Endodermal cell (in vitro differentiated cells): ENCODE results near the gene CADM1. TPM values are rescaled to one million over a fixed set of nuclear protein-coding genes. Genes with fewer than 3 reads are reported as not detected.

Source experiments
- DNase-seq: peaks from one replicate; pipeline ENCODE4 v3.0.0-alpha.2; 2017
- H3K27ac ChIP-seq: 2 replicates; pipeline ENCODE4 v1.5.1; 2013; ENCODE audit warnings: mild to moderate bottlenecking, low read depth, low read length, moderate library complexity
- H3K27me3 ChIP-seq: 2 replicates; pipeline ENCODE4 v1.6.1; 2013; ENCODE audit warnings: mild to moderate bottlenecking, low read length, moderate library complexity; ENCODE audit not compliant: insufficient read depth, control insufficient read depth, poor library complexity, severe bottlenecking
- H3K36me3 ChIP-seq: 2 replicates; pipeline ENCODE4 v1.7.0; 2013; ENCODE audit warnings: mild to moderate bottlenecking, low read length, moderate library complexity; ENCODE audit not compliant: control insufficient read depth, insufficient read depth
- H3K4me1 ChIP-seq: one replicate; pipeline ENCODE4 v1.7.0; 2013; ENCODE audit warnings: low read length; ENCODE audit not compliant: control insufficient read depth, insufficient read depth
- H3K4me3 ChIP-seq: 2 replicates; pipeline ENCODE4 v1.5.1; 2013; ENCODE audit warnings: mild to moderate bottlenecking, low read length, moderate library complexity
- H3K9ac ChIP-seq: 2 replicates; pipeline ENCODE4 v1.6.1; 2013; ENCODE audit warnings: mild to moderate bottlenecking, low read length, moderate library complexity; ENCODE audit not compliant: poor library complexity, severe bottlenecking; ENCODE audit errors: extremely low read depth
- H3K9me3 ChIP-seq: 2 replicates; pipeline ENCODE4 v1.6.1; 2013; ENCODE audit warnings: mild to moderate bottlenecking, low read length, moderate library complexity; ENCODE audit not compliant: control insufficient read depth
- H3K27ac Mint-ChIP-seq: 2 replicates; pipeline ENCODE4 v1.8.0; 2020; ENCODE audit warnings: mixed read lengths
- H3K27me3 Mint-ChIP-seq: 2 replicates; pipeline ENCODE4 v1.8.0; 2021; ENCODE audit warnings: mild to moderate bottlenecking, mixed read lengths; ENCODE audit not compliant: insufficient read depth
- H3K36me3 Mint-ChIP-seq: 2 replicates; pipeline ENCODE4 v1.8.0; 2020; ENCODE audit warnings: low read depth, mixed read lengths
- H3K4me1 Mint-ChIP-seq: 2 replicates; pipeline ENCODE4 v1.8.0; 2020; ENCODE audit warnings: mixed read lengths
- H3K4me3 Mint-ChIP-seq: 2 replicates; pipeline ENCODE4 v1.8.0; 2020; ENCODE audit warnings: mild to moderate bottlenecking, moderate library complexity, mixed read lengths
- H3K9me3 Mint-ChIP-seq: 2 replicates; pipeline ENCODE4 v1.8.0; 2020; ENCODE audit warnings: mild to moderate bottlenecking, mixed read lengths
- WGBS, 2 experiments: methylation state at CpG; one replicate each; pipeline versions ENCODE4 v1.1.5 to v1.1.7; 2013; ENCODE audit warnings: missing lambda C conversion rate in 2 of 2, mixed read lengths in 1 of 2; ENCODE audit not compliant: insufficient coverage in 1 of 2, insufficient read length in 1 of 2; 5-methylcytosine and 5-hydroxymethylcytosine counted together
- total RNA-seq, 2 donors: library from RNA; stranded (reverse); fragmentation: NEBNext Ultra II Directional in 1 of 2; extraction: Animal tissue kit (Norgen Biotek cat#: 25700) in 1 of 2; gene quantifications; 2 replicates in 1 of 2; 3 replicates in 1 of 2; pipeline ENCODE4 v1.2.1, GENCODE V29; 2021
- TF ChIP-seq, protein P1 (sequence below): fragments of 200-600 bp; sonication (generic); conservative IDR thresholded peaks from 2 replicates; pipeline ENCODE4 v1.5.0; 2021; ENCODE audit warnings: antibody characterized with exemption, mild to moderate bottlenecking

The CADM1 gene
- total RNA-seq, 2 donors from 2014 or later = 76.3 to 88.2 TPM

DNA sequence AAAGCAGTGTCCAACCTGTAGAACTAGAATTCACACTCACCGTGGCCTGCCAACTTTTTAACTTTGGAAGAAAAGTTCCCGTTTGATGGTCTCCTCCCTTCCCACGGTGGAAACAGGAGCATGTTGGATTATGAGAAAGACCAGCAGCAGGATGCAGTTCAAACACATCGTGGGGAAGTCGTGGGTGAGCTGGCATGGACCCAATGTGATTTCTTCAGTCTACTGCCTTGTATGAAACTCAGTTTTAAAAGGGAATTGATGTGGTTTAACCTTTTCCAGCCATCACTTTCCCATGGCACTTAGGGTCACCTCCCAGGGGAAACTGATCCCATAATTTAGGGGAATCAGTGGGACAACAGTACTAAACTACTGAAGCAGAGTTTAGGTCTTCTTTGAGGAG is 318.3 kb downstream of the CADM1 start:
- DNase-seq = no peak
- TF ChIP-seq, protein P1, sequence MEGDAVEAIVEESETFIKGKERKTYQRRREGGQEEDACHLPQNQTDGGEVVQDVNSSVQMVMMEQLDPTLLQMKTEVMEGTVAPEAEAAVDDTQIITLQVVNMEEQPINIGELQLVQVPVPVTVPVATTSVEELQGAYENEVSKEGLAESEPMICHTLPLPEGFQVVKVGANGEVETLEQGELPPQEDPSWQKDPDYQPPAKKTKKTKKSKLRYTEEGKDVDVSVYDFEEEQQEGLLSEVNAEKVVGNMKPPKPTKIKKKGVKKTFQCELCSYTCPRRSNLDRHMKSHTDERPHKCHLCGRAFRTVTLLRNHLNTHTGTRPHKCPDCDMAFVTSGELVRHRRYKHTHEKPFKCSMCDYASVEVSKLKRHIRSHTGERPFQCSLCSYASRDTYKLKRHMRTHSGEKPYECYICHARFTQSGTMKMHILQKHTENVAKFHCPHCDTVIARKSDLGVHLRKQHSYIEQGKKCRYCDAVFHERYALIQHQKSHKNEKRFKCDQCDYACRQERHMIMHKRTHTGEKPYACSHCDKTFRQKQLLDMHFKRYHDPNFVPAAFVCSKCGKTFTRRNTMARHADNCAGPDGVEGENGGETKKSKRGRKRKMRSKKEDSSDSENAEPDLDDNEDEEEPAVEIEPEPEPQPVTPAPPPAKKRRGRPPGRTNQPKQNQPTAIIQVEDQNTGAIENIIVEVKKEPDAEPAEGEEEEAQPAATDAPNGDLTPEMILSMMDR = no peak
- Histone ChIP-seq H3K4me1 (peaks cover 7% of the 10 kb centered on the region), H3K4me3 (no peak overlapping the region), H3K9me3 (no peaks in the 10 kb centered on the region), H3K36me3 (no peaks in the 10 kb centered on the region), H3K27me3 (no peaks in the 10 kb centered on the region), H3K9ac (no peak overlapping the region), H3K27ac (no peak overlapping the region)
- Mint-ChIP-seq H3K4me1 (peaks cover 19% of the 10 kb centered on the region), H3K36me3 (no peaks in the 10 kb centered on the region), H3K9me3 (no peaks in the 10 kb centered on the region), H3K27ac (no peak overlapping the region), H3K27me3 (no peaks in the 10 kb centered on the region), H3K4me3 (no peak overlapping the region)
- 95 to 100% methylated on average over 3 to 5 of the region's 5 CpGs for WGBS, 2 experiments

DNA sequence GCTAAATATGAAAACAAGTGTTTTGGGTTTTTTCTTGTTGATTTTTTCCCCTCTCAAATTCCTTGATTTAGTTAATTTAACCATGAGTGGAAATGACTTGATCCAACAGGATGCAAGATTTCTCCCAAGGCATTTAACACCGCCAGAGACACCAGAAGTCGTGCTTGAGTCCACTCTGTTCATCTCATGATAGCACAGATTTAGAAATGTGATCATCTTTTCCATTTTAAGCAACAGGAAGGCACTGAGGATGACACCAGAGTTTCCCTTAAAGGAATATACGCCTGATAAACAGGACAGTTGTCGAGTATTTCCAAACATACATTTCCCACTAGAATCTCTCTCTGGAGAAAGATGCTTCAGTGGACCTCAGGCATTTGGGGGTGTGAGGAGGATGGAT is 318.7 kb downstream of the CADM1 start:
- Histone ChIP-seq H3K4me1 (peaks cover 5% of the 10 kb centered on the region), H3K9me3 (no peaks in the 10 kb centered on the region), H3K36me3 (no peaks in the 10 kb centered on the region), H3K27ac (no peak overlapping the region), H3K9ac (no peak overlapping the region), H3K4me3 (no peak overlapping the region), H3K27me3 (no peaks in the 10 kb centered on the region)
- DNase-seq = no peak
- H3K4me1 Mint-ChIP-seq = peaks cover 18% of the 10 kb centered on the region
- TF ChIP-seq, protein P1 = no peak
- no peak overlapping the region for H3K4me3 Mint-ChIP-seq
- H3K9me3 Mint-ChIP-seq = no peaks in the 10 kb centered on the region
- H3K36me3 Mint-ChIP-seq = no peaks in the 10 kb centered on the region
- 92 to 96% methylated on average over 2 to 4 of the region's 4 CpGs for WGBS, 2 experiments
- no peaks in the 10 kb centered on the region for H3K27me3 Mint-ChIP-seq
- no peak overlapping the region for H3K27ac Mint-ChIP-seq

DNA sequence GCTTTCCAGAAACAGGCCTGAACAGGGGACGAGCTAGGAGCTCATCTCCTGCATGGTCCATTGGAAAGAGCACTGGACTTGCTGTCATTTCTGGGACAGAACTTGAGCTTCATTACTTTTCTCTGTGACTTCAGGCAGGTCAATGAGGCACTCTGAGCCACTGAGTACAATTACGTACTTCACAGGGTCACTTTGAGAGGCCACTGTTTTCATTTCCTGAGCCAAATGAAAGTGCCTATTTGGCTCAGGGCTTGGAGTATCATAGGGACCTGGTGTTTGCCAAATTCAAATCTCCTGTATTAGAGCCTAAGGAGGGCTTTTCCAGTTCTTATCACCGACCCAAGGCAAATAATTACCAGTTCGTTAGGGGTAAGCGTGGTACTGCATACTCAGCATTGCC is 319.3 kb downstream of the CADM1 start:
- Mint-ChIP-seq H3K4me3 (no peak overlapping the region), H3K36me3 (no peaks in the 10 kb centered on the region), H3K27me3 (no peaks in the 10 kb centered on the region), H3K4me1 (peaks cover 14% of the 10 kb centered on the region), H3K27ac (no peak overlapping the region), H3K9me3 (no peaks in the 10 kb centered on the region)
- Histone ChIP-seq H3K9ac (no peak overlapping the region), H3K36me3 (no peaks in the 10 kb centered on the region), H3K27me3 (no peaks in the 10 kb centered on the region), H3K4me3 (no peak overlapping the region), H3K9me3 (no peaks in the 10 kb centered on the region), H3K4me1 (no peaks in the 10 kb centered on the region), H3K27ac (no peak overlapping the region)
- 88 to 96% methylated on average over 5 of the region's 5 CpGs for WGBS, 2 experiments
- TF ChIP-seq, protein P1 = no peak
- DNase-seq = no peak
